ENCODE results near the gene CYP21A2. TPM values are rescaled to one million over a fixed set of nuclear protein-coding genes. Genes with fewer than 3 reads are reported as not detected.

Gene CYP21A2
- total and polyA plus RNA-seq, 2 donors from 2014 or later, result 3.2 to 8.2 TPM

DNA sequence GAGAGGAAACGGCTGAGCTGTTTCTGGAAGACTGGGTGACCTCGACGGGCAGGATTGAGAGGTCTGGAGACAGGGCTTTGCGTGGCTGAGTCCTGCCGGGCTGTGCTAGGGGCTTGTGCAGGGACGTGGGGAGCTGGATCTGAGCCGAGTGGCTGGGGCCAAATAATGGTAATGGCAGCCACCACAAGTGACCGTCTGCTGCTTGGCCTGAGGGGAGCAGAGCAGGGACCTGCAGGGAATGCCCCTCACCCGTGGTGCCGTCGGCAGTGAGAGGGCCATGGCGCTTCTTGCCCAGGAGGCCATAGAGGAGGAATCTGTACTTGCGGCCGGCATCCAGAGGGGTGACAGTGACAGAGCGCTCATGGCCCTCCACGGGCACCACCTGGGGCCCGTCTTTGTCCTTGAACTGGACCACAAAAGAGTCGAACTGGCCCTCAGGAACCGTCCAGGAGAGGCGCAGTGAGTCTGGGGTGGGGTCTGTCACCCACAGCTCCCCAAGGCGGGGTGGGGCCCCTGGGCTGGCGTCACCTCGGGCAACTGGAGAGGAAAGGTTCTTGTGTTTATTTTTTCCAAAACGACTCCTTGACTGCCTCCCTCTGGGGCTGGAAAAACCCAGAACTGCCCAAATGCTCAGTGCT lies 31.8 kb downstream of the CYP21A2 start:
- no peak overlapping the region for H3K27ac ChIP-seq (ENCODE audit: low read depth in 2 of 2, low read length in 2 of 2)
- no peaks in the 10 kb centered on the region for H3K27me3 ChIP-seq (ENCODE audit: control insufficient read depth, insufficient read depth, low read length)
- no peak for FAIRE-seq
- TF ChIP-seq, protein P1, sequence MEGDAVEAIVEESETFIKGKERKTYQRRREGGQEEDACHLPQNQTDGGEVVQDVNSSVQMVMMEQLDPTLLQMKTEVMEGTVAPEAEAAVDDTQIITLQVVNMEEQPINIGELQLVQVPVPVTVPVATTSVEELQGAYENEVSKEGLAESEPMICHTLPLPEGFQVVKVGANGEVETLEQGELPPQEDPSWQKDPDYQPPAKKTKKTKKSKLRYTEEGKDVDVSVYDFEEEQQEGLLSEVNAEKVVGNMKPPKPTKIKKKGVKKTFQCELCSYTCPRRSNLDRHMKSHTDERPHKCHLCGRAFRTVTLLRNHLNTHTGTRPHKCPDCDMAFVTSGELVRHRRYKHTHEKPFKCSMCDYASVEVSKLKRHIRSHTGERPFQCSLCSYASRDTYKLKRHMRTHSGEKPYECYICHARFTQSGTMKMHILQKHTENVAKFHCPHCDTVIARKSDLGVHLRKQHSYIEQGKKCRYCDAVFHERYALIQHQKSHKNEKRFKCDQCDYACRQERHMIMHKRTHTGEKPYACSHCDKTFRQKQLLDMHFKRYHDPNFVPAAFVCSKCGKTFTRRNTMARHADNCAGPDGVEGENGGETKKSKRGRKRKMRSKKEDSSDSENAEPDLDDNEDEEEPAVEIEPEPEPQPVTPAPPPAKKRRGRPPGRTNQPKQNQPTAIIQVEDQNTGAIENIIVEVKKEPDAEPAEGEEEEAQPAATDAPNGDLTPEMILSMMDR (IDR thresholded peaks at IDR 0.05; ENCODE audit: borderline replicate concordance, extremely low read depth, insufficient read depth), result no peak
- DNase-seq, result no peak
- no peaks in the 10 kb centered on the region for H3K9me3 ChIP-seq (ENCODE audit: control insufficient read depth in 2 of 3, insufficient read depth in 1 of 3, low read length in 3 of 3)
- H3K4me1 ChIP-seq (ENCODE audit: control insufficient read depth in 2 of 3, insufficient read depth in 2 of 3, low read depth in 1 of 3, low read length in 3 of 3), result no peaks in the 10 kb centered on the region
- no peak overlapping the region for H3K4me3 ChIP-seq (ENCODE audit: low read length in 3 of 3)
- no peaks in the 10 kb centered on the region for H3K36me3 ChIP-seq (ENCODE audit: control insufficient read depth in 2 of 3, insufficient read depth in 3 of 3, low read length in 3 of 3)
- intact Hi-C loops (cut with DNase I), result no loop called here
- H3K9ac ChIP-seq (ENCODE audit: low read length in 3 of 3), result no peak overlapping the region

DNA sequence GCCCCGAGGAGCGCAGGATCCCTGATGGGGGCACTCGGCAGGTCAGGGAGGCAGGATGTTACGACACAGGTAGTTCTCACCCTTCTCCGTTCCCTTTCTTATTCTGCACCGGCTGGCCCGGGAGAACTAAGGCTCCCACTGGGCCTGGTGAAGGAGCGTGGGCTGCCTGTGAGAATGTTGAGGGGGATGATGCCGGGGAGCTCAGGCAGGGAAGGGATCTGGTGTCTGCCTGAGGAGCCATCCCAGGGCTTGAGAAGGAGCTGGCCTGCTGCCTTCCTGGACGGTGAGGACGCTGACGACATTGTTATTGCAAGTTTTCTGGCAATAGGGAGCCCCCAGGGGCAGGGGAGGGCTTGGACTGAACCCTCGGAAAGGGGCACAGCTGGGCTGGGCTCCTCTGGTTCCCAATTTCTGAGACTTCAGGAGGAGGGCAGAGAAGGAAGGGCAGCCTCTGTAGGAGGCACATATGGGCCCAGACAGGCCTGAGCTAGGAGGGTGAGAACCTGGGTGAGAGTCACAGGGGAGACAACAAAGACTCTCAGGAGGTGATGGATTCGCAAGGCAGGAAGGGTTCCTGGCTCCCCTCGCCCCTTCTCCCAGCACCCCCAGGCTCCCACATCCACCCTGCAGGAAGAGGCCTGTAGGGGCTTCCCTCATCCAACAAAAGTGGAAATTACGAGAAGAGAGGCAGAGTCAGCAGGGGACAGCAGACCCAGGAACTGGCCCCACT lies 32.8 kb downstream of the CYP21A2 start:
- no peak for FAIRE-seq
- H3K9ac ChIP-seq (ENCODE audit: low read length in 3 of 3), result no peak overlapping the region
- H3K36me3 ChIP-seq (ENCODE audit: control insufficient read depth in 2 of 3, insufficient read depth in 3 of 3, low read length in 3 of 3), result no peaks in the 10 kb centered on the region
- no peaks in the 10 kb centered on the region for H3K9me3 ChIP-seq (ENCODE audit: control insufficient read depth in 2 of 3, insufficient read depth in 1 of 3, low read length in 3 of 3)
- no peak overlapping the region for H3K4me3 ChIP-seq (ENCODE audit: low read length in 3 of 3)
- TF ChIP-seq, protein P1 (IDR thresholded peaks at IDR 0.05; ENCODE audit: borderline replicate concordance, extremely low read depth, insufficient read depth), result no peak
- no peaks in the 10 kb centered on the region for H3K27me3 ChIP-seq (ENCODE audit: control insufficient read depth, insufficient read depth, low read length)
- DNase-seq, result no peak
- H3K4me1 ChIP-seq (ENCODE audit: control insufficient read depth in 2 of 3, insufficient read depth in 2 of 3, low read depth in 1 of 3, low read length in 3 of 3), result no peaks in the 10 kb centered on the region
- H3K27ac ChIP-seq (ENCODE audit: low read depth in 2 of 2, low read length in 2 of 2), result no peak overlapping the region
- intact Hi-C loops (cut with DNase I), result no loop called here

DNA sequence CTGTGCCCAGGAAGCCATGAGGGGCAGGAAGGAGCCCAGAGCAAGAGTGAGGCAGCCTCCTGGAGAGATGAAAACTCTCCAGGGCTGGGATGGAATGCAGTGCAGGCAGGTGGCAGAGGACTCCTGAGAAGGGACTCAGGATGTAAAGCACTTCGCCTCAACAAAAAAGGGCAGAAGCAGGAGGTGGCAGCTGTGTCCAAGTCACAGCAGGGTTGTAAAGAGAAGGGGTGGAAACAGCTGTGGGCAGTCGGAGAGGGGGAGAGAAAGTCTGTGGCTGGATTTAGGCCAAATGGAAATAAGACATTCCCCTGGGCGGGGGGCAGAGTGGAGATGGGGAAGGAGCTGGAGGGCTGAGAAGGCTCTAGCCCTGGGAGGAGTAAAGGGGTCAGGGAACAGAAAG lies 34.9 kb downstream of the CYP21A2 start:
- H3K27me3 ChIP-seq (ENCODE audit: control insufficient read depth, insufficient read depth, low read length), result no peaks in the 10 kb centered on the region
- DNase-seq (peak in 2 of 5 donors; percentile 24 to 61), FAIRE-seq (no peak)
- H3K9ac ChIP-seq (ENCODE audit: low read length in 3 of 3), result no peak overlapping the region
- H3K36me3 ChIP-seq (ENCODE audit: control insufficient read depth in 2 of 3, insufficient read depth in 3 of 3, low read length in 3 of 3), result no peaks in the 10 kb centered on the region
- no peak overlapping the region for H3K27ac ChIP-seq (ENCODE audit: low read depth in 2 of 2, low read length in 2 of 2)
- H3K4me3 ChIP-seq (ENCODE audit: low read length in 3 of 3), result no peak overlapping the region
- no peaks in the 10 kb centered on the region for H3K9me3 ChIP-seq (ENCODE audit: control insufficient read depth in 2 of 3, insufficient read depth in 1 of 3, low read length in 3 of 3)
- intact Hi-C loops (cut with DNase I), result no loop called here
- TF ChIP-seq, protein P1 (IDR thresholded peaks at IDR 0.05; ENCODE audit: borderline replicate concordance, extremely low read depth, insufficient read depth), result no peak
- no peaks in the 10 kb centered on the region for H3K4me1 ChIP-seq (ENCODE audit: control insufficient read depth in 2 of 3, insufficient read depth in 2 of 3, low read depth in 1 of 3, low read length in 3 of 3)
